Measurements from ENCODE around the gene PGF.

The PGF gene

DNA sequence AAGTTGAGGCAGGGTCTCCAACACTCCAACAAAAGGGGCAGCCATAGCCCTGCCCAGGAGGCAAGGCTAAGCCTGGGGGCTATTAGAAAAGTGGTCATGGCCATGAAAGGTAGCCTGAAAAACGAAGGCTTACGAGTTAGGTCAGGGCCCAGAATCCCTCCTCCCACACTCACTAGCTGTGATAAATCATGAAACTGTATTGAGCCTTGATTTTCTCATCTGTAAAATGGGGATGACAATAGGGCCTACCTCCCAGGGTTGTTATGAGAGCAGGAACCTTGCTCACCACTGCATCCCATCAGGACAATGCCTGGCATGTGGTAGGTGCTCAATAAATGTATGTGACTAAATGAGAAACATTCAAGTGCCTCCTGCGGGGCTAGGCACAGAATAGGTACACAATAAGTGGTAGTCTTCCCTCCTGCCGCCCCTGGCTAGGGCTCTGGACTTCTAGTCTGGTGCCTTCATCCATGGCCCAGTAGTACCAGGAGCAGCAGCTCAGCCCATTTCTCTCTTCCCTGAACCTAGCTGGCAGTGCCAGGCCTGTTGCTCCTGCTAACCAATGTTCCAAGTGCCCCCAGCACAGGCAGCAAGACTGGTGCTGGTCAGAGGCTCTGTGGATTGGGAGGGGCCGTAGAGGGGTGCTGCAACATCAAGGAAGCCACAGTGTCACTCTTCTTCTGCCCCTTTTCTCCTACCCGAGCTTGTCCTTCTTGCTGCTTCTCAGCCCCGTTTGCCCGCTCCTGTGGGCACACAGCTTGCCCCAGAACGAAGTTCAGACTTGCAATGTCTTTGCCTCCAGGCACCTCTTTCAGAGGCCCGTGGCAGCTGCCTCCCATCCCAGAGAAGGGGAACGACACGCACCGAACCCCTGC, 7.8 kb downstream of the PGF start:
- DNase-seq (ENCODE audit: low spot score) = no peak
- peak overlapping the region; percentile 25 to 77 for H3K27ac ChIP-seq
- TF ChIP-seq, protein P1, sequence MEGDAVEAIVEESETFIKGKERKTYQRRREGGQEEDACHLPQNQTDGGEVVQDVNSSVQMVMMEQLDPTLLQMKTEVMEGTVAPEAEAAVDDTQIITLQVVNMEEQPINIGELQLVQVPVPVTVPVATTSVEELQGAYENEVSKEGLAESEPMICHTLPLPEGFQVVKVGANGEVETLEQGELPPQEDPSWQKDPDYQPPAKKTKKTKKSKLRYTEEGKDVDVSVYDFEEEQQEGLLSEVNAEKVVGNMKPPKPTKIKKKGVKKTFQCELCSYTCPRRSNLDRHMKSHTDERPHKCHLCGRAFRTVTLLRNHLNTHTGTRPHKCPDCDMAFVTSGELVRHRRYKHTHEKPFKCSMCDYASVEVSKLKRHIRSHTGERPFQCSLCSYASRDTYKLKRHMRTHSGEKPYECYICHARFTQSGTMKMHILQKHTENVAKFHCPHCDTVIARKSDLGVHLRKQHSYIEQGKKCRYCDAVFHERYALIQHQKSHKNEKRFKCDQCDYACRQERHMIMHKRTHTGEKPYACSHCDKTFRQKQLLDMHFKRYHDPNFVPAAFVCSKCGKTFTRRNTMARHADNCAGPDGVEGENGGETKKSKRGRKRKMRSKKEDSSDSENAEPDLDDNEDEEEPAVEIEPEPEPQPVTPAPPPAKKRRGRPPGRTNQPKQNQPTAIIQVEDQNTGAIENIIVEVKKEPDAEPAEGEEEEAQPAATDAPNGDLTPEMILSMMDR (IDR thresholded peaks at IDR 0.05) = no peak
- no peak overlapping the region for H3K4me3 ChIP-seq

DNA sequence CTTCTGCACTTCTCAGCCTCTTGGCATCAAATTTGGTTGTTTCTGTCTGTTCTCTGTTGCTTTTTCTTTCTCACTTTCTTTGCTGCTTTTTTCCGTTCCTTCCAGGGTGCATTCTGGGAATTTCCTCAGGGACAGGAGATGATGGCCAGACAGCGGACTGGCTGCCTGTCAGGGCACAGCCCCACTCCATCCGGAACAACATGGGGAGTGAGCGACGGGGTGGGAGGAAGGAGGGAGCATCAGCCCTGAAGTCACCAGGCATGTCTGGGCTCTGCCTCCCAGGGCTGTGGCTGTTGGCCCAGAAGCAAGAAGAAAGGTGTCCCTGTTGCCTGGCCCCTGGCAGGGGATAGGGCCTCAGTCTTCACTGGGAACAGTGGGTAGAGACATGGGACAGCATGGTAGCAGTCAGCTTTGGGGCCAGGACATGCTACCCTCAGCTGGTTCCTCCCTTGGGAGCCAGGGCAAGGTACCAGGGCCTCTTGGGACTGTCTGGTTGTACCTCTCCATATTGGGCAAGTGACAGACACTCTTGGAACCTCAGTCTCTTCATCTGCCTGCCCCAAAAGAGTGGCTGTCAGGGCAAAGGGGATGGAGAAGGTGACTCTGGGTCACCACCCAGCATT, 8.6 kb downstream of the PGF start:
- peak overlapping the region; percentile 16 for H3K4me3 ChIP-seq
- TF ChIP-seq, protein P1 (IDR thresholded peaks at IDR 0.05) = no peak
- H3K27ac ChIP-seq = peak overlapping the region; percentile 25 to 77
- DNase-seq (ENCODE audit: low spot score) = peak; percentile 68

DNA sequence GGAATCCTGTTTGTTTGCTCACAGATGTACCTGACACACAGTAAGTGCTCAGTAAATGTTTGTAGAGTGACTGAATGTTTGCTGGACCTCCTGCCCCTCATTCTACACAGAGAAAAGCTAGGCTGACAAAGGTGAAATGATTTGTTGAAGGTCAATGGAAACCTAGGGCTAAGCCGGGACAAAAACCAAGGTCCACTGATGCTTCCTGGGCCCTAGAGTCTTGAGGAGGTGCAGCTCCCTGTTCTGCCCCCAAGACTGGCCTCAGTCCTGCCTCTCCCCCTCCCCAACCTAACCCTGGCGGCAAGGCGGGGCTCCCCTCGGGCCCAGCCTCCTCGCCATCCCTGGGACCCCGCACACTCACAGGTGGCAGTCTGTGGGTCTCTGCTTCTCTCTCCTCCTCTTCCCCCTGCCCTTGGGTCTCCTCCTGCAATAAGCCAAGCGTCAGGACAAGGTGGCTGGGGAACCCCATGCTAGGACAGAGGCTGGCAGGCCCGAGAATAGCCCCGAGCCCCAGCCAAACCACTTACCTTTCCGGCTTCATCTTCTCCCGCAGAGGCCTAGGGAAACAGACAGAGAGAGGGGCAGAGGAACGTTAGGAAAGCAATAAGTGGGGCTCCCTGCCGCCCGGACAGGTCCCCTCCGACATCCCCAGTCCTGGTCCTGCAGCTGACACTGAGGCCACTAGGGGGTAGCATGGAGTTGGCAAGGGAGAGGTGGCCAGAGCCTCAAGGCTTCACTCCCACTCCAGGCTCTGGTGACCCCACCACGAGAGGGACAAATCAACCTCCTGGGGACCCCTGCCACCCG, 9.3 kb downstream of the PGF start:
- Histone ChIP-seq H3K4me3 (peak overlapping the region; percentile 16), H3K27ac (peak overlapping the region; percentile 25 to 77)
- no peak for DNase-seq (ENCODE audit: low spot score)
- TF ChIP-seq, protein P1 (IDR thresholded peaks at IDR 0.05) = peak; percentile 93

DNA sequence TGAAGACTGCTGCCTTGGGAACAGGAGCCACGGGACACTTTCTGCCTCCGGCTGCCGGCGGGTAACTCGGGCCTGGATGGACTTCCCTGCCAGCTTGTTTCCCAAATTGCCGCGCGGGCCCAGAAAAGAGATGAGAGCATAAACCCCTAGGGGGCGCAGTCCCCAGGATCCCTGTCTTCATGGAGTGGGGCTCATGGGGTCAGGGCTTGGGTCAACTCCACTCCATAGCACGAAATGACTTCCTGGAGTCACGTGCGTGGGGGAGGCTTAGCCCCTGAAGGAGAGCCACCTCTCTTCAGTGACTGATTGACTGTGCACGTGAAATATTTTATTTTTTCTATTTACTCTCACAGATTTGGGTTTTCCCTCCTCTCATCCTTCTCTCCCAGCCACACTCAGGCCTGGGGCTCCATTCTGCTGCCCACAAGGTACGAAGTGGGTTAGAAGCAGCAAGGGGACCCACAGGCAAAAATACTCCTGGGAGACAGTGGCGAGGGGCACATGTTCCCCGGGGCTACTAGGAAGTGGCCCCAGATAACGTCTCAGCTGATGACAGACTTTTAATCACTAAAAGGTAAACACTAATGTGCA, 10.0 kb downstream of the PGF start:
- no peak for DNase-seq (ENCODE audit: low spot score)
- H3K27ac ChIP-seq = peak overlapping the region in 1 of 2 donors; percentile 77
- no peak overlapping the region for H3K4me3 ChIP-seq
- TF ChIP-seq, protein P1 (IDR thresholded peaks at IDR 0.05) = no peak

DNA sequence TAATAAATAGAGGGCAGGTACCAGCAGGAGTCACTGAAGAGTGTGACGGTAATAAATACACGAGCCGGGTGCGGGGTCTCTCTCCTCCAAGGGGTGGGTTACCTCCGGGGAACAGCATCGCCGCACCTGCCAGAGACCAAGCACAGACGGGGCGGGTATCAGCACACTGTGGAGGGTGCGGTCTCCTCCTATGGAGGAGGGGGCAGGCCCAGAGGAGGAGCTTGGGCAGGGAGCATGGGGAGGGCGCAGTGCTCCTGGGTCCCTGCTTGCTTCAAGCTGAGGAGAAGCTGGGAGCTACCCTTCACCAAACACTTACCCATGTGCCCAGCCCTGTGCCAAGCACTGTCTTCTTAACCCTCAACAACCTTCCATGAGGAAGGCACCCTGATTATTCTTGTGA, 12.8 kb downstream of the PGF start:
- DNase-seq (ENCODE audit: low spot score) = no peak
- peak overlapping the region; percentile 42 for H3K4me3 ChIP-seq
- peak overlapping the region; percentile 76 to 94 for H3K27ac ChIP-seq
- TF ChIP-seq, protein P1 (IDR thresholded peaks at IDR 0.05) = no peak

DNA sequence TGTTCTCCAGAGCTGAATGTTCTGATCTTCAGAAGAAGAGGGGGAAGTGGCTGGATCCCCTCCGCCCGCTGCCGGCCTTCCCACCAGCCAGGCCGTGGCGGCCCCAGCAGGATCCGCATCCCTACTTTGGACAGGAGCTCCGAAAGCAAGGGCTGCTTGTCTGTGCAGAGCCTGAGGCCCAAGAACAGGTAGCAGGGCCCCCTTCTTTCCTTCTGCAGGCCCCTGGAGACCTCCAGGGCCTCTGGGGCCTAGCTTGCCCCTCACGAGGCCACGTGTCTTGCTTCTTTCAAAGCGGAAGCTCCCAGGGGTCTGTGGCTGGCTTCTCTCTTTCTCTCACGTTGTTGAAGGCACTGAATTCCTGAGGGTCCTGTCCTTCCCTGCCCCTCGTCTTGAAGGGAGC, 13.2 kb downstream of the PGF start:
- peak overlapping the region; percentile 76 to 94 for H3K27ac ChIP-seq
- H3K4me3 ChIP-seq = peak overlapping the region; percentile 42
- DNase-seq (ENCODE audit: low spot score) = no peak
- TF ChIP-seq, protein P1 (IDR thresholded peaks at IDR 0.05) = no peak

Measured in coronary artery (tissue), 2 donors.